ENCODE data around the gene UXS1. TPM values are rescaled to one million over a fixed set of nuclear protein-coding genes. Genes with fewer than 3 reads are reported as not detected.

Gene UXS1
- total RNA-seq, 2 experiments from 2014 or later: 20.5 to 21.9 TPM

- Histone ChIP-seq H3K4me2 (ENCODE audit: low read length) (no peak overlapping the region), H4K20me1 (ENCODE audit: insufficient read depth, low read length) (no peaks in the 10 kb centered on the region), H2AFZ (ENCODE audit: low read length) (no peak overlapping the region), H3K9me3 (ENCODE audit: low read length) (no peaks in the 10 kb centered on the region), H3K27ac (ENCODE audit: low read depth, low read length, poor library complexity, severe bottlenecking) (no peak overlapping the region), H3K9me2 (ENCODE audit: insufficient read depth, low read length) (no peaks in the 10 kb centered on the region), H3K4me1 (ENCODE audit: insufficient read depth, low read length, poor library complexity, severe bottlenecking) (no peaks in the 10 kb centered on the region), H3K4me3 (ENCODE audit: low read depth, low read length, poor library complexity, severe bottlenecking) (no peak overlapping the region), H3K36me3 (ENCODE audit: insufficient read depth, low read length) (no peaks in the 10 kb centered on the region), H3K79me2 (ENCODE audit: insufficient read depth, low read depth, low read length) (no peaks in the 10 kb centered on the region)
- TF ChIP-seq CTCF (conservative IDR thresholded peaks at IDR 0.05; ENCODE audit: low read length) (no peak), EZH2phosphoT487 (IDR thresholded peaks at IDR 0.05; ENCODE audit: borderline replicate concordance, low read depth, low read length) (no peak)
- intact Hi-C loops (cut with micrococcal nuclease; ENCODE audit: unreplicated experiment): no loop called here
- no peak for DNase-seq (ENCODE audit: low spot score)
- ChIA-PET CTCF (ENCODE audit: unreplicated experiment) (no interaction called here), POLR2A (no interaction called here)
- BruUV-seq (replicated peaks): no TSS peak
Measured at GRCh38 chr2:106115250-106115649, 78.9 kb downstream of the UXS1 start.

GRCh38 chr2:106114166-106114565 is 79.9 kb downstream of the UXS1 start:
- Histone ChIP-seq H3K4me3 (ENCODE audit: low read depth, low read length, poor library complexity, severe bottlenecking) (no peak overlapping the region), H3K4me1 (ENCODE audit: insufficient read depth, low read length, poor library complexity, severe bottlenecking) (no peaks in the 10 kb centered on the region), H4K20me1 (ENCODE audit: insufficient read depth, low read length) (no peaks in the 10 kb centered on the region), H3K36me3 (ENCODE audit: insufficient read depth, low read length) (no peaks in the 10 kb centered on the region), H3K9me3 (ENCODE audit: low read length) (no peaks in the 10 kb centered on the region), H3K79me2 (ENCODE audit: insufficient read depth, low read depth, low read length) (no peaks in the 10 kb centered on the region), H3K9me2 (ENCODE audit: insufficient read depth, low read length) (no peaks in the 10 kb centered on the region), H3K27ac (ENCODE audit: low read depth, low read length, poor library complexity, severe bottlenecking) (no peak overlapping the region), H3K4me2 (ENCODE audit: low read length) (no peak overlapping the region), H2AFZ (ENCODE audit: low read length) (no peak overlapping the region)
- TF ChIP-seq EZH2phosphoT487 (IDR thresholded peaks at IDR 0.05; ENCODE audit: borderline replicate concordance, low read depth, low read length): no peak
- no peak for TF ChIP-seq CTCF (conservative IDR thresholded peaks at IDR 0.05; ENCODE audit: low read length)
- ChIA-PET CTCF (ENCODE audit: unreplicated experiment) (no interaction called here), POLR2A (interaction anchor here (0.7 to 1.0 kb wide), 2 partner anchors 20 to 343 kb away, joined by 3 read pairs; no protein-coding TSS in a partner anchor)
- intact Hi-C loops (cut with micrococcal nuclease; ENCODE audit: unreplicated experiment): no loop called here
- no peak for DNase-seq (ENCODE audit: low spot score)
- BruUV-seq (replicated peaks): no TSS peak

- no peak overlapping the region for H3K27ac ChIP-seq (ENCODE audit: low read depth, low read length, poor library complexity, severe bottlenecking)
- no peak for DNase-seq (ENCODE audit: low spot score)
- BruUV-seq (replicated peaks): no TSS peak
- no peak overlapping the region for H3K4me2 ChIP-seq (ENCODE audit: low read length)
- POLR2A ChIA-PET: interaction anchor here (1.0 kb wide), 1 partner anchor 19 kb away, joined by 3 read pairs; no protein-coding TSS in a partner anchor
- no peaks in the 10 kb centered on the region for H3K36me3 ChIP-seq (ENCODE audit: insufficient read depth, low read length)
- H3K4me1 ChIP-seq (ENCODE audit: insufficient read depth, low read length, poor library complexity, severe bottlenecking): no peaks in the 10 kb centered on the region
- H3K4me3 ChIP-seq (ENCODE audit: low read depth, low read length, poor library complexity, severe bottlenecking): no peak overlapping the region
- H3K9me2 ChIP-seq (ENCODE audit: insufficient read depth, low read length): no peaks in the 10 kb centered on the region
- H4K20me1 ChIP-seq (ENCODE audit: insufficient read depth, low read length): no peaks in the 10 kb centered on the region
- TF ChIP-seq EZH2phosphoT487 (IDR thresholded peaks at IDR 0.05; ENCODE audit: borderline replicate concordance, low read depth, low read length): no peak
- TF ChIP-seq CTCF (conservative IDR thresholded peaks at IDR 0.05; ENCODE audit: low read length): no peak
- intact Hi-C loops (cut with micrococcal nuclease; ENCODE audit: unreplicated experiment): no loop called here
- no peaks in the 10 kb centered on the region for H3K9me3 ChIP-seq (ENCODE audit: low read length)
- H2AFZ ChIP-seq (ENCODE audit: low read length): no peak overlapping the region
- H3K79me2 ChIP-seq (ENCODE audit: insufficient read depth, low read depth, low read length): no peaks in the 10 kb centered on the region
- CTCF ChIA-PET (ENCODE audit: unreplicated experiment): no interaction called here
Measured at GRCh38 chr2:106113361-106113966, 80.6 kb downstream of the UXS1 start.
